HEK293 (cell line): ENCODE measurements around the gene NRN1L.
"Not testable (repeated sequence)": the region's sequence is repeated elsewhere in the genome, so short reads cannot be mapped to it uniquely, and the experiment has no call there.

ENCODE experiments used
- CTCF ChIA-PET: fragments of 350-600 bp; formaldehyde crosslinking; extraction: SDS; loops from one replicate; lab custom pipeline; 2021; ENCODE audit warnings: antibody characterized with exemption; lab: Yijun Ruan, JAX
- POLR2A ChIA-PET: fragments of 300-600 bp; formaldehyde crosslinking; extraction: SDS; loops from one replicate; lab custom pipeline; 2020; ENCODE audit warnings: antibody characterized with exemption, inconsistent platforms; lab: Yijun Ruan, JAX
- H3K27ac ChIP-seq: fragments of 200-500 bp; sonication (Bioruptor generic); 2 replicates; pipeline ENCODE4 v1.5.1; 2014; ENCODE audit warnings: low read depth, low read length, control low read depth, inconsistent platforms; ENCODE audit errors: extremely low read depth
- H3K36me3 ChIP-seq, 2 experiments: fragments of 200-500 bp in 1 of 2; sonication (Bioruptor generic) in 1 of 2; 1 replicate in 1 of 2; 2 replicates in 1 of 2; pipeline ENCODE4 v1.5.1; 2014 to 2017; ENCODE audit warnings: inconsistent platforms in 2 of 2, low read length in 2 of 2; ENCODE audit not compliant: control insufficient read depth in 2 of 2, insufficient read depth in 1 of 2
- H3K4me1 ChIP-seq: fragments of 200-500 bp; sonication (Bioruptor generic); 2 replicates; pipeline ENCODE4 v1.5.1; 2014; ENCODE audit warnings: mild to moderate bottlenecking, low read length, inconsistent platforms; ENCODE audit not compliant: control insufficient read depth, insufficient read depth
- H3K4me3 ChIP-seq: 2 replicates; pipeline ENCODE4 v1.5.1; 2011; ENCODE audit warnings: low read depth, mild to moderate bottlenecking, control low read depth, low read length, moderate library complexity
- H3K9me3 ChIP-seq: fragments of 200-500 bp; sonication (Bioruptor generic); 2 replicates; pipeline ENCODE4 v1.5.1; 2014; ENCODE audit warnings: low read depth, low read length, inconsistent platforms; ENCODE audit not compliant: control insufficient read depth, insufficient read depth
- AEBP2 ChIP-seq: fragments of 450-650 bp; formaldehyde crosslinking; IDR thresholded peaks from 2 replicates; pipeline ENCODE4 v1.5.1; 2016; ENCODE audit warnings: missing biosample characterization, missing genetic modification characterization, borderline replicate concordance
- KLF16 ChIP-seq: fragments of 450-650 bp; formaldehyde crosslinking; IDR thresholded peaks from 2 replicates; pipeline ENCODE4 v1.5.1; 2017; ENCODE audit warnings: missing biosample characterization, missing genetic modification characterization
- OVOL3 ChIP-seq: fragments of 450-650 bp; formaldehyde crosslinking; IDR thresholded peaks from 2 replicates; pipeline ENCODE4 v1.5.1; 2016; ENCODE audit warnings: missing biosample characterization, missing genetic modification characterization
- PRDM1 ChIP-seq: fragments of 450-650 bp; formaldehyde crosslinking; IDR thresholded peaks from 2 replicates; pipeline ENCODE4; 2016; ENCODE audit warnings: missing biosample characterization, missing genetic modification characterization
- SCRT1 ChIP-seq: fragments of 450-650 bp; formaldehyde crosslinking; IDR thresholded peaks from 2 replicates; pipeline ENCODE4 v1.5.1; 2016; ENCODE audit warnings: missing biosample characterization, missing genetic modification characterization, borderline replicate concordance
- TRIM28 ChIP-seq: IDR thresholded peaks from 2 replicates; pipeline ENCODE4 v1.6.1; 2011; ENCODE audit warnings: low read length, control low read depth, borderline replicate concordance
- ZBTB10 ChIP-seq: fragments of 450-650 bp; formaldehyde crosslinking; IDR thresholded peaks from 2 replicates; pipeline ENCODE4 v1.5.1; 2016; ENCODE audit warnings: missing biosample characterization, missing genetic modification characterization
- ZBTB20 ChIP-seq: fragments of 450-650 bp; formaldehyde crosslinking; IDR thresholded peaks from 2 replicates; pipeline ENCODE4 v1.5.1; 2016; ENCODE audit warnings: missing biosample characterization, missing genetic modification characterization
- ZBTB21 ChIP-seq: fragments of 450-650 bp; formaldehyde crosslinking; IDR thresholded peaks from 2 replicates; pipeline ENCODE4 v1.5.1; 2017; ENCODE audit warnings: missing biosample characterization, missing genetic modification characterization
- ZEB2 ChIP-seq: fragments of 450-650 bp; formaldehyde crosslinking; IDR thresholded peaks from 2 replicates; pipeline ENCODE4 v1.5.1; 2016; ENCODE audit warnings: missing biosample characterization, missing genetic modification characterization
- ZFHX2 ChIP-seq: fragments of 450-650 bp; formaldehyde crosslinking; conservative IDR thresholded peaks from 2 replicates; pipeline ENCODE4 v1.5.1; 2016; ENCODE audit warnings: missing biosample characterization, missing genetic modification characterization
- ZFP37 ChIP-seq: fragments of 450-650 bp; formaldehyde crosslinking; IDR thresholded peaks from 2 replicates; pipeline ENCODE4 v1.5.1; 2016; ENCODE audit warnings: missing biosample characterization, missing genetic modification characterization
- ZNF239 ChIP-seq: fragments of 450-650 bp; formaldehyde crosslinking; IDR thresholded peaks from 2 replicates; pipeline ENCODE4 v1.5.1; 2016; ENCODE audit warnings: missing biosample characterization, missing genetic modification characterization
- ZNF24 ChIP-seq: fragments of 450-650 bp; formaldehyde crosslinking; IDR thresholded peaks from 2 replicates; pipeline ENCODE4 v1.5.1; 2016; ENCODE audit warnings: missing biosample characterization, missing genetic modification characterization
- ZNF341 ChIP-seq: fragments of 450-650 bp; formaldehyde crosslinking; IDR thresholded peaks from 2 replicates; pipeline ENCODE4; 2016; ENCODE audit warnings: low read depth, missing biosample characterization, missing genetic modification characterization
- ZNF488 ChIP-seq: fragments of 450-650 bp; formaldehyde crosslinking; IDR thresholded peaks from 2 replicates; pipeline ENCODE4 v1.5.1; 2016; ENCODE audit warnings: missing biosample characterization, missing genetic modification characterization
- ZNF624 ChIP-seq: fragments of 450-650 bp; formaldehyde crosslinking; IDR thresholded peaks from 2 replicates; pipeline ENCODE4 v1.5.1; 2017; ENCODE audit warnings: missing biosample characterization, missing genetic modification characterization
- ZNF658 ChIP-seq: fragments of 450-650 bp; formaldehyde crosslinking; IDR thresholded peaks from 2 replicates; pipeline ENCODE4; 2016; ENCODE audit warnings: missing biosample characterization, missing genetic modification characterization
- ZNF843 ChIP-seq: fragments of 450-650 bp; formaldehyde crosslinking; IDR thresholded peaks from 2 replicates; pipeline ENCODE4 v1.5.1; 2016; ENCODE audit warnings: missing biosample characterization, missing genetic modification characterization
- ZSCAN18 ChIP-seq: fragments of 450-650 bp; formaldehyde crosslinking; IDR thresholded peaks from 2 replicates; pipeline ENCODE4 v1.5.1; 2016; ENCODE audit warnings: missing biosample characterization, missing genetic modification characterization
- ZSCAN30 ChIP-seq: fragments of 450-650 bp; IDR thresholded peaks from 2 replicates; pipeline ENCODE4 v1.5.1; 2018; ENCODE audit warnings: missing biosample characterization, mild to moderate bottlenecking, missing genetic modification characterization, moderate library complexity
- TF ChIP-seq, protein P1 (sequence below): fragments of 450-650 bp; formaldehyde crosslinking; IDR thresholded peaks from 2 replicates; pipeline ENCODE4 v1.5.1; 2016; ENCODE audit warnings: missing biosample characterization, missing genetic modification characterization

The NRN1L gene

GRCh38 chr16:67884684-67885083 is at the start of gene NRN1L (continued):
- TF ChIP-seq, protein P1, sequence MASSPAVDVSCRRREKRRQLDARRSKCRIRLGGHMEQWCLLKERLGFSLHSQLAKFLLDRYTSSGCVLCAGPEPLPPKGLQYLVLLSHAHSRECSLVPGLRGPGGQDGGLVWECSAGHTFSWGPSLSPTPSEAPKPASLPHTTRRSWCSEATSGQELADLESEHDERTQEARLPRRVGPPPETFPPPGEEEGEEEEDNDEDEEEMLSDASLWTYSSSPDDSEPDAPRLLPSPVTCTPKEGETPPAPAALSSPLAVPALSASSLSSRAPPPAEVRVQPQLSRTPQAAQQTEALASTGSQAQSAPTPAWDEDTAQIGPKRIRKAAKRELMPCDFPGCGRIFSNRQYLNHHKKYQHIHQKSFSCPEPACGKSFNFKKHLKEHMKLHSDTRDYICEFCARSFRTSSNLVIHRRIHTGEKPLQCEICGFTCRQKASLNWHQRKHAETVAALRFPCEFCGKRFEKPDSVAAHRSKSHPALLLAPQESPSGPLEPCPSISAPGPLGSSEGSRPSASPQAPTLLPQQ (tag by site-specific recombination), result 0 out of 2 replicates have a peak, but pooled peaks have one; percentile 45
- peak; percentile 89 for TF ChIP-seq KLF16
- TF ChIP-seq ZNF341 (tag by site-specific recombination), result 0 out of 2 replicates have a peak, but pooled peaks have one; percentile 20
- TF ChIP-seq OVOL3, result no peak
- 0 out of 2 replicates have a peak, but pooled peaks have one; percentile 23 for TF ChIP-seq ZEB2 (tag by site-specific recombination)
- 0 out of 2 replicates have a peak, but pooled peaks have one; percentile 16 for TF ChIP-seq ZNF843 (tag by site-specific recombination)
- TF ChIP-seq, all 188 proteins: peak for 24

DNA sequence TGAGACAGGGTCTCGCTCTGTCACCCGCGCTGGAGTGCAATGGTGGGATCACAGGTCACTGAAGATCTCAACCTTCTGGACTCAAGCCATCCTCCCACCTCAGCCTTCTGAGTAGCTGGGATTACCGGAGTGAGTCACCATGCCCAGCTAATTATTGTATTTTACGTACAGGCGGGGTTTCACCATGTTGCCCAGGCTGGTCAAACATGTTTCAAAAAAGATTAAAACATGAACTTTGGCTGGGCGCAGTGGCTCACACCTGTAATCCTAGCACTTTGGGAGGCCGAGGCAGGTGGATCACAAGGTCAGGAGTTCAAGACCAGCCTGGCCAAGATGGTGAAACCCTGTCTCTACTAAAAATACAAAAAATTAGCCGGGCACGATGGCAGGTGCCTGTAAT is 47.5 kb upstream of the NRN1L start:
- H3K4me1 ChIP-seq, H3K36me3 ChIP-seq, H3K27ac ChIP-seq, H3K9me3 ChIP-seq, H3K4me3 ChIP-seq, POLR2A ChIA-PET: not testable (repeated sequence)
- CTCF ChIA-PET, result interaction anchor here (2.7 kb wide), 1 partner anchor 21 kb away, joined by 15 read pairs; no protein-coding TSS in a partner anchor
- 0 out of 2 replicates have a peak, but pooled peaks have one; percentile 7 for TF ChIP-seq ZFHX2 (tag by site-specific recombination)

DNA sequence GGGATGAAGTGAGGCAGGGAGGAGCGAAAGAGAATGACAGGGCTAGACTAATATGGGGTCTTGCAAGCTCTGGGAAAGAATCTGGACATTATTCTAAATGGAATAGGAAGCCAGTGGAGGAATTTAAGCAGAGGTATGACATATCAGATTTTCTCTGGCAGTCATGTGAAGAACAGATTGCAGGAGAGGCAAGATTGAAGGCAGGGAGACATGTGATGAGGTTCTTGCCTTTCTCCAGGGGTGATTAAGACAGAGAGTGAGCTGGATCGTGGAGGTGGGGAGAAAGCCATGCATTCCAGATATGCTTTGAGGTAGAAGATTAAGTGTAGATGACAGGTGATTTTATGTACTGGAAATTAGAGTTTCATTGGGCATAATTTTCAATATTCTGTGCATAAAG is 46.9 kb upstream of the NRN1L start:
- H3K36me3 ChIP-seq, result no peaks in the 10 kb centered on the region
- no peak overlapping the region for H3K4me3 ChIP-seq
- TF ChIP-seq PRDM1 (peak; percentile 36; the same call in 1 of the 2 replicates), ZBTB20 (tag by site-specific recombination) (no peak), TRIM28 (no peak)
- TF ChIP-seq, all 188 proteins: peak for 1
- CTCF ChIA-PET, result interaction anchor here (2.7 kb wide), 1 partner anchor 21 kb away, joined by 15 read pairs; no protein-coding TSS in a partner anchor
- POLR2A ChIA-PET, result no interaction called here
- Histone ChIP-seq H3K4me1 (no peaks in the 10 kb centered on the region), H3K9me3 (no peaks in the 10 kb centered on the region), H3K27ac (no peak overlapping the region)

DNA sequence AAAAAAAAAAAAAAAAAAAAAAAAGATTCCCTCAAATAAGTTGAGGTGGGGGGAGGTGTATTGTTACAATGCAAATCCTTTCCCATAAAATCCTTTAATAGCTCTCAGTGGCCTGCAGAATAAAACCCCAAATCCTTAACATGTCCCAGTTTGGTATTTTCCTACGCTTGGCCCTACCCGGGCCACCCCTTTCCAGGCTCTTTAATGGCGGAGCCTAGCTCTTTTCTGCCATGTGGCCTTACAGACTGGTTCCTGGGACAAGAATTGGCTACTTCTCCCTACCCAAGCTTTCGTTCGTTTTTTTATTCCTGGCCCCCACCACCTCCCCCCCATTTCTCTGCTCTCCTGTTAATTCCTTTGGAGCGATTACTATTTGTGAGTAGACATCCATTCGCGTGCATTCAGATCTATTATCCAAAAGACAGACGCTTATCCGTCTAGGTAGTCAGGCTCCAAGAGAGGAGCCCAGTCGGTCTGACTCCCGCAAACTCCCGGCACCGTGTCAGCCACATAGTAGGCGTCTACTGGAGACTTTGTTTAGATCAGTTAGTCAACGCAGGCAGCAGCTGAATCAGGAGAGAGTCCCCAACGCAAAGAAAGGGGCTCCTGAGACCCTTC is 43.4 kb upstream of the NRN1L start:
- H3K36me3 ChIP-seq, result peaks cover 0 to 13% of the 10 kb centered on the region in 2 experiments; a peak in 1 of 3 replicates
- H3K27ac ChIP-seq, result peak overlapping the region; percentile 99; the same call in 1 of the 2 replicates
- H3K9me3 ChIP-seq, result no peaks in the 10 kb centered on the region
- peaks cover 16% of the 10 kb centered on the region for H3K4me1 ChIP-seq
- H3K4me3 ChIP-seq, result no peak overlapping the region; the same call in 1 of the 2 replicates
- POLR2A ChIA-PET, result interaction anchor here (0.6 to 1.2 kb wide), 2 partner anchors 30 to 35 kb away, joined by 3 to 4 read pairs; partner anchors contain the start of genes RANBP10 and TSNAXIP1
- CTCF ChIA-PET, result interaction anchor here (0.6 to 1.8 kb wide), 6 partner anchors 12 to 1349 kb away, joined by 3 to 13 read pairs (median 4); no protein-coding TSS in a partner anchor
- no peak for TF ChIP-seq ZSCAN30 (tag by site-specific recombination)
- no peak for TF ChIP-seq ZNF24
- TF ChIP-seq AEBP2, result no peak
- no peak for TF ChIP-seq ZFP37 (tag by site-specific recombination)
- TF ChIP-seq ZBTB21 (tag by site-specific recombination), result no peak
- TF ChIP-seq SCRT1 (tag by site-specific recombination), result no peak
- no peak for TF ChIP-seq ZNF658 (tag by site-specific recombination)
- TF ChIP-seq ZBTB10, result no peak
- TF ChIP-seq ZNF624 (tag by site-specific recombination), result no peak
- TF ChIP-seq ZNF488 (tag by site-specific recombination), result no peak
- TF ChIP-seq ZSCAN18, result no peak
- no peak for TF ChIP-seq ZNF239 (tag by site-specific recombination)
